WTC11 (cell line): Measurements from ENCODE around the gene ATF3. TPM values are rescaled to one million over a fixed set of nuclear protein-coding genes. Genes with fewer than 3 reads are reported as not detected.

ENCODE experiments used
- ATAC-seq: fragments of 200-7000 bp; cut with Tn5 transposase; 2 replicates; pipeline ENCODE4 v1.10.0; 2021; ENCODE audit warnings: mild to moderate bottlenecking, moderate library complexity
- CTCF ChIA-PET: fragments of 300-600 bp; sonication (Branson Sonifier 250); formaldehyde crosslinking; loops from one replicate; lab custom pipeline; 2021; ENCODE audit warnings: antibody characterized with exemption; lab: Charles Lee
- POLR2A ChIA-PET: fragments of 350-600 bp; sonication (Branson Sonifier 250); formaldehyde crosslinking; loops from one replicate; lab custom pipeline; 2021; ENCODE audit warnings: antibody characterized with exemption; lab: Charles Lee
- DNase-seq: peaks from one replicate; pipeline ENCODE4 v3.0.0; 2021; ENCODE audit warnings: low spot score
- H3K27ac Mint-ChIP-seq: 2 replicates; pipeline ENCODE4 v1.8.0; 2021; ENCODE audit warnings: mixed read lengths
- H3K27me3 Mint-ChIP-seq: 2 replicates; pipeline ENCODE4 v1.8.0; 2021; ENCODE audit warnings: low read depth, mild to moderate bottlenecking, moderate library complexity, mixed read lengths
- H3K36me3 Mint-ChIP-seq: 2 replicates; pipeline ENCODE4 v1.8.0; 2021; ENCODE audit warnings: mixed read lengths
- H3K4me1 Mint-ChIP-seq: 2 replicates; pipeline ENCODE4 v1.8.0; 2022; ENCODE audit warnings: mixed read lengths
- H3K4me3 Mint-ChIP-seq: 2 replicates; pipeline ENCODE4 v1.8.0; 2021; ENCODE audit warnings: mild to moderate bottlenecking, moderate library complexity, mixed read lengths
- H3K9me3 Mint-ChIP-seq: 2 replicates; pipeline ENCODE4 v1.8.0; 2021; ENCODE audit warnings: mixed read lengths
- ARID4B ChIP-seq: sonication (generic); formaldehyde crosslinking; IDR thresholded peaks from 2 replicates; pipeline ENCODE4 v1.8.0; 2023; ENCODE audit warnings: missing genetic modification reagents, mild to moderate bottlenecking, borderline replicate concordance
- CDX4 ChIP-seq: fragments of 250-450 bp; sonication (Bioruptor Pico); IDR thresholded peaks from 2 replicates; pipeline ENCODE4 v1.9.0; 2021; ENCODE audit warnings: moderate library complexity, mild to moderate bottlenecking, inconsistent platforms, borderline replicate concordance
- CREB1 ChIP-seq: sonication (generic); formaldehyde crosslinking; IDR thresholded peaks from 2 replicates; pipeline ENCODE4 v1.8.0; 2023; ENCODE audit warnings: mild to moderate bottlenecking, missing genetic modification reagents
- CTCF ChIP-seq: fragments of 200-600 bp; IDR thresholded peaks from 2 replicates; pipeline ENCODE4 v1.8.0; 2022; ENCODE audit warnings: antibody characterized with exemption
- E2F4 ChIP-seq: sonication (generic); formaldehyde crosslinking; IDR thresholded peaks from 2 replicates; pipeline ENCODE4 v1.8.1; 2022; ENCODE audit warnings: low read depth, mild to moderate bottlenecking, moderate library complexity, missing genetic modification reagents, borderline replicate concordance
- ELF4 ChIP-seq: sonication (generic); formaldehyde crosslinking; IDR thresholded peaks from 2 replicates; pipeline ENCODE4 v1.8.1; 2022; ENCODE audit warnings: low read depth, mild to moderate bottlenecking, moderate library complexity, missing genetic modification reagents
- ERG ChIP-seq: fragments of 250-450 bp; sonication (Bioruptor Pico); IDR thresholded peaks from 2 replicates; pipeline ENCODE4 v1.8.0; 2021; ENCODE audit warnings: mild to moderate bottlenecking
- ETV6 ChIP-seq: sonication (generic); formaldehyde crosslinking; IDR thresholded peaks from 2 replicates; pipeline ENCODE4 v1.8.1; 2022; ENCODE audit warnings: mild to moderate bottlenecking, missing genetic modification reagents
- FOXJ3 ChIP-seq: sonication (generic); formaldehyde crosslinking; IDR thresholded peaks from 2 replicates; pipeline ENCODE4 v1.9.0; 2021; ENCODE audit warnings: missing genetic modification reagents, mild to moderate bottlenecking, borderline replicate concordance
- HMGA2 ChIP-seq: fragments of 250-450 bp; sonication (Bioruptor Pico); IDR thresholded peaks from 2 replicates; pipeline ENCODE4 v1.4.0; 2021; ENCODE audit warnings: mild to moderate bottlenecking, moderate library complexity
- JAZF1 ChIP-seq: fragments of 250-450 bp; sonication (Bioruptor Pico); IDR thresholded peaks from 2 replicates; pipeline ENCODE4 v1.9.0; 2021; ENCODE audit warnings: moderate library complexity, mild to moderate bottlenecking, inconsistent platforms
- KAT7 ChIP-seq: sonication (generic); formaldehyde crosslinking; IDR thresholded peaks from 2 replicates; pipeline ENCODE4 v1.8.1; 2023; ENCODE audit warnings: missing genetic modification reagents, mild to moderate bottlenecking, borderline replicate concordance
- NFATC4 ChIP-seq: fragments of 250-450 bp; sonication (Bioruptor Pico); IDR thresholded peaks from 2 replicates; pipeline ENCODE4 v1.9.0; 2021; ENCODE audit warnings: mild to moderate bottlenecking
- NR2C2 ChIP-seq: sonication (generic); formaldehyde crosslinking; IDR thresholded peaks from 2 replicates; pipeline ENCODE4 v1.8.0; 2022; ENCODE audit warnings: mild to moderate bottlenecking, missing genetic modification reagents
- RORB ChIP-seq: fragments of 250-450 bp; sonication (Bioruptor Pico); IDR thresholded peaks from 2 replicates; pipeline ENCODE4 v1.9.0; 2021; ENCODE audit warnings: mild to moderate bottlenecking
- TCF7 ChIP-seq: sonication (generic); formaldehyde crosslinking; IDR thresholded peaks from 2 replicates; pipeline ENCODE4 v1.8.0; 2022; ENCODE audit warnings: mild to moderate bottlenecking, low read depth, missing genetic modification reagents, moderate library complexity
- TEAD4 ChIP-seq: sonication (generic); formaldehyde crosslinking; IDR thresholded peaks from 2 replicates; pipeline ENCODE4 v1.8.0; 2022; ENCODE audit warnings: mild to moderate bottlenecking, missing genetic modification reagents
- ZNF423 ChIP-seq: fragments of 250-450 bp; sonication (Bioruptor Pico); IDR thresholded peaks from 2 replicates; pipeline ENCODE4 v2.1.2; 2022; ENCODE audit warnings: mild to moderate bottlenecking, moderate library complexity
- ZNF671 ChIP-seq: fragments of 250-450 bp; sonication (Bioruptor Pico); IDR thresholded peaks from 2 replicates; pipeline ENCODE4 v1.8.0; 2021; ENCODE audit warnings: mild to moderate bottlenecking
- total RNA-seq: library from RNA; stranded (reverse); gene quantifications from 3 replicates; pipeline ENCODE4 v1.2.3, GENCODE V29; 2021

Gene ATF3
- total RNA-seq, 1 experiment from 2014 or later: 19.4 TPM

GRCh38 chr1:212596798-212597197 is 11.8 kb upstream of the ATF3 start:
- no peak for ATAC-seq
- H3K27ac Mint-ChIP-seq: no peak overlapping the region
- peaks cover 21% of the 10 kb centered on the region for H3K4me1 Mint-ChIP-seq
- no peak for DNase-seq
- POLR2A ChIA-PET: interaction anchor here (1.1 kb wide), 1 partner anchor 11 kb away, joined by 6 read pairs; the partner anchor contains the start of gene ATF3
- H3K9me3 Mint-ChIP-seq: no peaks in the 10 kb centered on the region; the same call in 1 of the 2 replicates
- H3K27me3 Mint-ChIP-seq: peaks cover 15% of the 10 kb centered on the region
- no peaks in the 10 kb centered on the region for H3K36me3 Mint-ChIP-seq
- H3K4me3 Mint-ChIP-seq: no peak overlapping the region
- CTCF ChIA-PET: interaction anchor here (0.7 to 1.9 kb wide), 9 partner anchors 12 to 140 kb away, joined by 3 to 12 read pairs (median 4); partner anchors contain the start of gene ATF3
- TF ChIP-seq JAZF1 (CRISPR knock-in tag): no peak
- no peak for TF ChIP-seq ELF4 (CRISPR knock-in tag)
- no peak for TF ChIP-seq HMGA2 (CRISPR knock-in tag)
- no peak for TF ChIP-seq ZNF671 (CRISPR knock-in tag)
- TF ChIP-seq ARID4B (CRISPR knock-in tag): no peak
- no peak for TF ChIP-seq NR2C2 (CRISPR knock-in tag)
- TF ChIP-seq ERG: no peak
- TF ChIP-seq TCF7 (CRISPR knock-in tag): no peak
- no peak for TF ChIP-seq NFATC4 (CRISPR knock-in tag)

GRCh38 chr1:212597487-212597886 is 11.1 kb upstream of the ATF3 start:
- no peaks in the 10 kb centered on the region; the same call in 1 of the 2 replicates for H3K9me3 Mint-ChIP-seq
- H3K4me1 Mint-ChIP-seq: peaks cover 21% of the 10 kb centered on the region
- H3K36me3 Mint-ChIP-seq: no peaks in the 10 kb centered on the region
- ChIA-PET POLR2A (interaction anchor here (1.1 kb wide), 1 partner anchor 11 kb away, joined by 6 read pairs; the partner anchor contains the start of gene ATF3), CTCF (interaction anchor here (0.7 to 1.9 kb wide), 7 partner anchors 11 to 141 kb away, joined by 3 to 12 read pairs (median 5); partner anchors contain the start of gene ATF3)
- peaks cover 20% of the 10 kb centered on the region for H3K27me3 Mint-ChIP-seq
- TF ChIP-seq ZNF423 (CRISPR knock-in tag) (no peak), TEAD4 (no peak), ETV6 (CRISPR knock-in tag) (no peak), KAT7 (no peak), FOXJ3 (CRISPR knock-in tag) (no peak), CDX4 (no peak), NR2C2 (CRISPR knock-in tag) (no peak), NFATC4 (CRISPR knock-in tag) (no peak), CTCF (no peak), E2F4 (CRISPR knock-in tag) (no peak), RORB (no peak), CREB1 (CRISPR knock-in tag) (no peak)
- H3K27ac Mint-ChIP-seq: no peak overlapping the region
- no peak overlapping the region for H3K4me3 Mint-ChIP-seq
- no peak for DNase-seq
- ATAC-seq: no peak
